Loucy (cell line): ENCODE results near the gene MYO18A.

Source experiments
- H2AFZ ChIP-seq: fragments of 200-600 bp; sonication (generic); 2 replicates; pipeline ENCODE4 v1.6.0; 2016; ENCODE audit warnings: antibody characterized with exemption, mild to moderate bottlenecking, low read length, moderate library complexity
- H3F3A ChIP-seq: fragments of 200-600 bp; 2 replicates; pipeline ENCODE4 v1.6.0; 2016; ENCODE audit warnings: antibody characterized with exemption, low read depth, mild to moderate bottlenecking
- H3K27me3 ChIP-seq: fragments of 200-600 bp; sonication (generic); 2 replicates; pipeline ENCODE4 v1.6.1; 2014; ENCODE audit warnings: low read length, mild to moderate bottlenecking; ENCODE audit not compliant: insufficient read depth, poor library complexity, severe bottlenecking
- H3K36me3 ChIP-seq: fragments of 200-600 bp; sonication (generic); 2 replicates; pipeline ENCODE4 v1.6.1; 2016; ENCODE audit warnings: low read length; ENCODE audit not compliant: insufficient read depth
- H3K4me1 ChIP-seq: fragments of 200-600 bp; sonication (generic); 2 replicates; pipeline ENCODE4 v1.5.1; 2014; ENCODE audit warnings: low read length, mild to moderate bottlenecking; ENCODE audit not compliant: insufficient read depth, poor library complexity, severe bottlenecking
- H3K4me2 ChIP-seq: fragments of 200-600 bp; sonication (generic); 2 replicates; pipeline ENCODE4 v1.6.0; 2014; ENCODE audit warnings: antibody characterized with exemption, low read length, low read depth, mild to moderate bottlenecking; ENCODE audit not compliant: poor library complexity, severe bottlenecking
- H3K4me3 ChIP-seq: fragments of 200-600 bp; sonication (generic); 2 replicates; pipeline ENCODE4 v1.5.1; 2014; ENCODE audit warnings: low read length, mild to moderate bottlenecking, mixed read lengths; ENCODE audit not compliant: poor library complexity, severe bottlenecking
- H3K79me2 ChIP-seq: fragments of 200-600 bp; sonication (generic); 2 replicates; pipeline ENCODE4 v1.6.1; 2014; ENCODE audit warnings: low read length; ENCODE audit not compliant: insufficient read depth
- H3K9ac ChIP-seq: fragments of 200-600 bp; sonication (generic); 2 replicates; pipeline ENCODE4 v1.6.0; 2014; ENCODE audit warnings: mild to moderate bottlenecking, low read depth, low read length, moderate library complexity; ENCODE audit not compliant: poor library complexity, severe bottlenecking
- H3K9me2 ChIP-seq: fragments of 200-600 bp; sonication (generic); replicated peaks from 2 replicates; pipeline ENCODE4 v1.6.1; 2016; ENCODE audit warnings: low read depth, low read length, mixed read lengths
- H3K9me3 ChIP-seq: fragments of 200-600 bp; sonication (generic); 2 replicates; pipeline ENCODE4 v1.6.1; 2014; ENCODE audit warnings: mild to moderate bottlenecking, antibody characterized with exemption, low read length, low read depth; ENCODE audit not compliant: insufficient read depth
- H4K20me1 ChIP-seq: fragments of 200-600 bp; sonication (generic); 2 replicates; pipeline ENCODE4 v1.6.0; 2014; ENCODE audit warnings: antibody characterized with exemption, low read length, mild to moderate bottlenecking; ENCODE audit not compliant: insufficient read depth, poor library complexity, severe bottlenecking
- EZH2phosphoT487 ChIP-seq: fragments of 200-600 bp; IDR thresholded peaks from 2 replicates; pipeline ENCODE4 v1.6.1; 2018; ENCODE audit warnings: antibody characterized with exemption, mild to moderate bottlenecking, moderate library complexity, borderline replicate concordance
- TF ChIP-seq, protein P1 (sequence below): fragments of 200-600 bp; sonication (generic); conservative IDR thresholded peaks from 2 replicates; pipeline ENCODE4 v1.5.1; 2014; ENCODE audit warnings: mild to moderate bottlenecking, antibody characterized with exemption, low read length

Gene MYO18A

DNA sequence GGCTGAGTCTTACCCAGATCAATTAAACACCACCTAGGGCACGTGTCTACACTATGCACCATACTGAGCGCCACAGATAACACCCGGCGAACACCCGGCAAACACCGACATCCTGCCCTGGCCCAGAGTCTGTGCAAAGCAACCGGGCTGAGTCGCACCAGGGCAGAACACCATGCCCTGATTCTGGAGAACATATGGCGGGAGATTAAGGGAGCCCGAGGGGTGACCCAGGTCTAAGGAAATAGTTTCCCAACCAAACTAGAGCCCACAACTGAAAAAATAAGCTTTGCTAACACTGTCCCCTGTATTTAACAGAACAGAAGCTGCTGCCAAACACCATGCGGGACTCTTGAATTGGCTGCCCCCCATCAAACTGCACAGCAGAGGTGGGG is 22.1 kb downstream of the MYO18A start:
- no peaks in the 10 kb centered on the region for H3K36me3 ChIP-seq
- peaks cover 34% of the 10 kb centered on the region for H3K4me1 ChIP-seq
- no peak overlapping the region for H3K4me3 ChIP-seq
- H3K27me3 ChIP-seq: no peaks in the 10 kb centered on the region
- no peak overlapping the region for H3K9ac ChIP-seq
- H2AFZ ChIP-seq: no peak overlapping the region
- no peaks in the 10 kb centered on the region for H3K9me3 ChIP-seq
- no peaks in the 10 kb centered on the region for H3F3A ChIP-seq
- TF ChIP-seq, protein P1, sequence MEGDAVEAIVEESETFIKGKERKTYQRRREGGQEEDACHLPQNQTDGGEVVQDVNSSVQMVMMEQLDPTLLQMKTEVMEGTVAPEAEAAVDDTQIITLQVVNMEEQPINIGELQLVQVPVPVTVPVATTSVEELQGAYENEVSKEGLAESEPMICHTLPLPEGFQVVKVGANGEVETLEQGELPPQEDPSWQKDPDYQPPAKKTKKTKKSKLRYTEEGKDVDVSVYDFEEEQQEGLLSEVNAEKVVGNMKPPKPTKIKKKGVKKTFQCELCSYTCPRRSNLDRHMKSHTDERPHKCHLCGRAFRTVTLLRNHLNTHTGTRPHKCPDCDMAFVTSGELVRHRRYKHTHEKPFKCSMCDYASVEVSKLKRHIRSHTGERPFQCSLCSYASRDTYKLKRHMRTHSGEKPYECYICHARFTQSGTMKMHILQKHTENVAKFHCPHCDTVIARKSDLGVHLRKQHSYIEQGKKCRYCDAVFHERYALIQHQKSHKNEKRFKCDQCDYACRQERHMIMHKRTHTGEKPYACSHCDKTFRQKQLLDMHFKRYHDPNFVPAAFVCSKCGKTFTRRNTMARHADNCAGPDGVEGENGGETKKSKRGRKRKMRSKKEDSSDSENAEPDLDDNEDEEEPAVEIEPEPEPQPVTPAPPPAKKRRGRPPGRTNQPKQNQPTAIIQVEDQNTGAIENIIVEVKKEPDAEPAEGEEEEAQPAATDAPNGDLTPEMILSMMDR: no peak
- TF ChIP-seq EZH2phosphoT487: no peak
- no peaks in the 10 kb centered on the region for H3K79me2 ChIP-seq
- no peaks in the 10 kb centered on the region for H3K9me2 ChIP-seq
- H3K4me2 ChIP-seq: no peak overlapping the region
- H4K20me1 ChIP-seq: no peaks in the 10 kb centered on the region

DNA sequence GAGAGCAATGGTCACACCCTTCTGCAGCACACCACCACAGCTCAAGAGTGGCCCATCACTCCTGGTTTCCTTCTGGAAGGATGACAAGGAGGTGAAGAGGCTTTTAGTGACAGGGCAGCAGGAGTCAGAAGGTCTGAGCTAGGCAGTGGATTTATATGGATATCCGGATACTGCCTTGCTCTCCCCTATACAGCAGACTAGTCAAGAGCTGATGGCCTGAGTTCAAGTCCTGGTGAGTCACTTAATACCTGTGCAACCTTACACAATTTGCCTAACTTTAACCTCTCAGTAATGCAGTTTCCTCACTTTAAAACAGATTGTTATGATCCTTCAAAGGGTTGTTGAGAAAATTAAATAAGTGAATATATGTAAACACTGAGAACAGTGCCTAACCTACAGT is 22.9 kb downstream of the MYO18A start:
- Histone ChIP-seq H3K4me3 (no peak overlapping the region), H3K4me1 (peaks cover 34% of the 10 kb centered on the region), H3K9ac (no peak overlapping the region), H3K79me2 (no peaks in the 10 kb centered on the region), H3K4me2 (no peak overlapping the region), H4K20me1 (no peaks in the 10 kb centered on the region), H3K27me3 (no peaks in the 10 kb centered on the region), H3K36me3 (no peaks in the 10 kb centered on the region), H3K9me3 (no peaks in the 10 kb centered on the region), H2AFZ (no peak overlapping the region), H3F3A (no peaks in the 10 kb centered on the region), H3K9me2 (no peaks in the 10 kb centered on the region)
- TF ChIP-seq EZH2phosphoT487: no peak
- TF ChIP-seq, protein P1: no peak

DNA sequence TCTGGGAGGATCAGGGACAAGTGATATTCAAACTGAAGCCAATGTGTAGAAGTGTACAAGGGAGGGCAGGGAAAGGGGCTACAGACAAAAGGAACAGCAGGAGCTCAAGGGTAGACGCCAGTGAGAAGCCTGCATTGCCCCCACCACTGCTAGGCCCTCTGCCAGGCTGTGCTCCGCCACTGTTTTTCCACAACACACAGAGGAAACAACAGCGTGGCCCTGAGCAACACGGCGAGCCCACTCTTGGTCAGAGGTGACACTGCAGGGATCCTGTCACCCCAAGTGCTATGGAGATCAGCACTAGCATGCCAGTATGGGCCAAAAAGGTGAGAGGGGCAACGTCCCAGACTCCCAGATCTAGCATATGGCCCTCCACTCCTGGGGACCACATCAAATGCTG is 23.4 kb downstream of the MYO18A start:
- H3K27me3 ChIP-seq: no peaks in the 10 kb centered on the region
- no peak overlapping the region for H2AFZ ChIP-seq
- no peaks in the 10 kb centered on the region for H4K20me1 ChIP-seq
- no peak overlapping the region for H3K9ac ChIP-seq
- H3K9me2 ChIP-seq: no peaks in the 10 kb centered on the region
- H3K79me2 ChIP-seq: no peaks in the 10 kb centered on the region
- no peak overlapping the region for H3K4me2 ChIP-seq
- H3K4me1 ChIP-seq: peaks cover 34% of the 10 kb centered on the region
- no peak for TF ChIP-seq EZH2phosphoT487
- TF ChIP-seq, protein P1: no peak
- no peaks in the 10 kb centered on the region for H3K36me3 ChIP-seq
- no peaks in the 10 kb centered on the region for H3F3A ChIP-seq
- no peaks in the 10 kb centered on the region for H3K9me3 ChIP-seq
- H3K4me3 ChIP-seq: no peak overlapping the region
